Mesodermal cell (in vitro differentiated cells): Measurements from ENCODE around the gene RNF20.
"Not testable (repeated sequence)": the region's sequence is repeated elsewhere in the genome, so short reads cannot be mapped to it uniquely, and the experiment has no call there.

Experiments
- H3K27ac ChIP-seq: 2 replicates; pipeline ENCODE4 v1.7.0; 2013; ENCODE audit warnings: mild to moderate bottlenecking, low read depth, low read length, moderate library complexity; ENCODE audit not compliant: severe bottlenecking
- H3K36me3 ChIP-seq: 2 replicates; pipeline ENCODE4 v1.7.1; 2013; ENCODE audit warnings: mild to moderate bottlenecking, low read length, moderate library complexity; ENCODE audit not compliant: control insufficient read depth, insufficient read depth
- H3K4me1 ChIP-seq: one replicate; pipeline ENCODE4 v1.7.1; 2013; ENCODE audit warnings: mild to moderate bottlenecking, low read length; ENCODE audit not compliant: insufficient read depth, control insufficient read depth, poor library complexity, severe bottlenecking
- H3K4me3 ChIP-seq: 2 replicates; pipeline ENCODE4 v1.7.0; 2013; ENCODE audit warnings: low read length, control low read depth, mild to moderate bottlenecking; ENCODE audit not compliant: insufficient read depth, poor library complexity, severe bottlenecking; ENCODE audit errors: extremely low read depth
- H3K9me3 ChIP-seq: 2 replicates; pipeline ENCODE4 v1.7.1; 2013; ENCODE audit warnings: mild to moderate bottlenecking, low read length, moderate library complexity; ENCODE audit not compliant: control insufficient read depth
- WGBS, 2 experiments: methylation state at CpG; one replicate each; pipeline ENCODE4 v1.1.5; 2013; ENCODE audit warnings: missing lambda C conversion rate in 2 of 2; ENCODE audit not compliant: insufficient coverage in 2 of 2; 5-methylcytosine and 5-hydroxymethylcytosine counted together

Gene RNF20

GRCh38 chr9:101587332-101588043 lies 53.8 kb downstream of the RNF20 start:
- WGBS, 2 experiments, result 83% methylated on average over 3 of the region's 4 CpGs; no CpG with 5 or more reads in 1 of the 2 experiments
- H3K4me3 ChIP-seq, result no peak overlapping the region
- H3K27ac ChIP-seq, result no peak overlapping the region
- no peaks in the 10 kb centered on the region for H3K4me1 ChIP-seq
- H3K9me3 ChIP-seq, result no peaks in the 10 kb centered on the region
- no peaks in the 10 kb centered on the region for H3K36me3 ChIP-seq

DNA sequence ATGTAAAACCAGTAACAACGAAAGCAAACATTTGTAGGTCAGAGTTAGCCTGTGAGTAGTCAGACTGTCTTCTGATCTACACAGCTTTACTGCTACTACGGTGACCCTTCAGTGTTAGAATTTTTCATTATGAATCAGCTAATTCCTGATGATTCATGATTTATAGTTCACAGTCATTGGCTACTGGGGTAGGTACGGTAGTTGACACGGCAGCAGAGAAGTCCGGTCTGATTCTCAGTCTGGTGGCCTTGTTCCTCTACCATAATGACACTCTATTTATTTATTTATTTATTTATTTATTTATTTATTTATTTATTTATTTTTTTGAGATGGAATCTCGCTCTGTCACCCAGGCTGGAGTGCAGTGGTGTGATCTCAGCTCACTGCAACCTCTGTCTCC lies 56.4 kb downstream of the RNF20 start:
- not testable (repeated sequence) for H3K27ac ChIP-seq, H3K9me3 ChIP-seq, H3K36me3 ChIP-seq, H3K4me3 ChIP-seq, H3K4me1 ChIP-seq
- 100% methylated on average over 1 of the region's 6 CpGs for WGBS, 2 experiments

- no peak overlapping the region for H3K27ac ChIP-seq
- H3K4me3 ChIP-seq, result no peak overlapping the region
- 96% methylated on average over 3 of the region's 3 CpGs; no CpG with 5 or more reads in 1 of the 2 experiments for WGBS, 2 experiments
- H3K36me3 ChIP-seq, result no peaks in the 10 kb centered on the region
- no peaks in the 10 kb centered on the region for H3K4me1 ChIP-seq
- no peaks in the 10 kb centered on the region for H3K9me3 ChIP-seq
Measured at GRCh38 chr9:101590901-101591300, 57.2 kb downstream of the RNF20 start.

- Histone ChIP-seq H3K9me3 (no peaks in the 10 kb centered on the region), H3K36me3 (no peaks in the 10 kb centered on the region), H3K4me3 (no peak overlapping the region), H3K4me1 (no peaks in the 10 kb centered on the region), H3K27ac (no peak overlapping the region)
Measured at GRCh38 chr9:101591787-101592446, 58.3 kb downstream of the RNF20 start.

- no peaks in the 10 kb centered on the region for H3K4me1 ChIP-seq
- H3K27ac ChIP-seq, result no peak overlapping the region
- H3K9me3 ChIP-seq, result no peaks in the 10 kb centered on the region
- no peak overlapping the region for H3K4me3 ChIP-seq
- H3K36me3 ChIP-seq, result no peaks in the 10 kb centered on the region
Measured at GRCh38 chr9:101592788-101593187, 59.1 kb downstream of the RNF20 start.

- no peaks in the 10 kb centered on the region for H3K9me3 ChIP-seq
- no peak overlapping the region for H3K27ac ChIP-seq
- no peaks in the 10 kb centered on the region for H3K4me1 ChIP-seq
- H3K4me3 ChIP-seq, result no peak overlapping the region
- 65 to 80% methylated on average over 1 to 2 of the region's 2 CpGs for WGBS, 2 experiments
- no peaks in the 10 kb centered on the region for H3K36me3 ChIP-seq
Measured at GRCh38 chr9:101593345-101593744, 59.7 kb downstream of the RNF20 start.

DNA sequence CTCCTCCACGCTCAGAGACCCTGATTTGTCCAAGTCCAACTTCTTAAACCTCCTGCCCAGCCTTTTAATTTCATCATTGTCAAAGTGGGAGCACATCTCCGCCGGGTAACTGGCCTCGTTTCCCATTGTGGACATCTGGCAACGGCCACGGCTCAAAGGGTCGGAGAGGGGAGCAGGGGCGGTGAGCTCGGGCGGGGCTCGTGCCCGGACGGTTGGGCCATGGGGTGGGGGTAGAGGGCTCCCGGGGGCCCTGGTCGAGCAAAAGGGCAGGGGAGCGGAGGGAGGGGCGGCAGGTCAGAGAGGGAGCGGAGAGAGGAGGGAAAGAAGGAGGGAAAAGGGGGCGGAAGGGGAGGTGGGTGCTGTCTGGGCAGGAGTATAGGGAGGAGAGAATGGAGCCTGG lies 61.1 kb downstream of the RNF20 start, which contains the start of gene PPP3R2:
Gene PPP3R2 (minus strand): TSS at position 174 of the 400 bp plus-strand sequence. CDS start 48 bp downstream, at position 126.
- Histone ChIP-seq H3K4me3 (no peak within 1 kb of the TSS), H3K27ac (no peak within 1 kb of the TSS)

GRCh38 chr9:101601904-101602765 lies 68.5 kb downstream of the RNF20 start:
- H3K4me1 ChIP-seq, result no peaks in the 10 kb centered on the region
- WGBS, 2 experiments, result 40 to 63% methylated on average over 1 to 4 of the region's 11 CpGs
- H3K27ac ChIP-seq, result no peak overlapping the region
- no peak overlapping the region for H3K4me3 ChIP-seq
- no peaks in the 10 kb centered on the region for H3K36me3 ChIP-seq
- H3K9me3 ChIP-seq, result no peaks in the 10 kb centered on the region

More for the DNA sequence above, 61.1 kb downstream of the RNF20 start, which contains the start of gene PPP3R2:
- Histone ChIP-seq H3K36me3 (no peaks in the 10 kb centered on the region), H3K4me1 (no peaks in the 10 kb centered on the region), H3K9me3 (no peaks in the 10 kb centered on the region)
- WGBS, 2 experiments, result 91 to 98% methylated on average over 9 to 12 of the region's 19 CpGs

DNA sequence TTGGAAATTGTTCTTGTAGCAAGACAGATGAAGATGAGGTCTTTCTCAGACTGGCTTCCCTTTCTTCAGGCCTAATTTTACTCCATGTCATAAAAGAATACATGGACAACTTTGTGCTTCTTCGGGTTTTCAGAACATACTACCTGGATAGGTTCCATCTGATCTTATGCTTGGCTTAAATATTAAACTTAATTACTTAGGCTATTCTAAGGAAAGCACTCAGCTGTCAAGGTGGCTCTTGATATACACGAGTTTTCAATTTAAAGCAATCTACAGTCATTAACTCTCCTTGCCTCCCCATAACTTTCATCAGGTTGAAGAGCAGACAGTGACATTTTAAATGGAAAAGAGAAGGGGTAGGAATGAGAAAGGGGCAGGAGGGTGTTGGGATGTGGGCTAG lies 70.6 kb downstream of the RNF20 start:
- no peaks in the 10 kb centered on the region for H3K9me3 ChIP-seq

DNA sequence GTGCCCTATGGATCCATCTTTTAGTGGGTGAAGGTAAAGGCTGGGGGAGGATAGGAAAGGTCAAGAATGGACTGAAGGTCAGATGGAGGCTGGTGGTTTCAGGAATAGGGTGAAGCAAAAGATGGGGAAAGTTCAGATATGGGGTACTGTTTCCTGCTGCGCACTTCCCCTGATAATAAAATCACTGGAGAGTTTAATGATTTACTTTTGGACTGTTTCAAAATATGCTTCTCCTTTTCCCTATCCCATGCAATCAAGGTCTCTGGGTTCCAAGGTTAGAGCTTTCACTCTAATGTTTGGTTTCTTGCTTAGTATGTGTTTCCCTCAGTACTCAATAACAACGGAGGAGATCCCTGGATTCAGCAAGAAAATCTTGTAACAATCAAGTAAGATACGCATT lies 71.9 kb downstream of the RNF20 start:
- WGBS, 2 experiments, result 83 to 100% methylated on average over 1 of the region's 3 CpGs
- no peaks in the 10 kb centered on the region for H3K36me3 ChIP-seq
- no peaks in the 10 kb centered on the region for H3K4me1 ChIP-seq
- no peaks in the 10 kb centered on the region for H3K9me3 ChIP-seq
- H3K27ac ChIP-seq, result no peak overlapping the region
- H3K4me3 ChIP-seq, result no peak overlapping the region

More for the DNA sequence above, 70.6 kb downstream of the RNF20 start:
- Histone ChIP-seq H3K27ac (no peak overlapping the region), H3K4me1 (no peaks in the 10 kb centered on the region), H3K4me3 (no peak overlapping the region), H3K36me3 (no peaks in the 10 kb centered on the region)
- WGBS, 2 experiments, result no CpG with 5 or more reads among the region's 2 CpGs
